Adrenal gland (tissue), 12 donors: ENCODE results near the gene CAMK1D. TPM values are rescaled to one million over a fixed set of nuclear protein-coding genes. Genes with fewer than 3 reads are reported as not detected.

Experiments
- DNase-seq, 7 donors: peaks; one replicate each; pipeline ENCODE4 v3.0.0-alpha.2; 2019 to 2020
- H3K27ac ChIP-seq, 5 donors: fragments of 200-600 bp; sonication (generic) in 4 of 5; 1 replicate in 3 of 5; 2 replicates in 2 of 5; pipeline versions ENCODE4 v1.5.1 to v1.8.0; 2016 to 2020; ENCODE audit warnings: mild to moderate bottlenecking in 1 of 5
- H3K27me3 ChIP-seq: fragments of 200-600 bp; 2 replicates; pipeline ENCODE4 v1.8.0; 2021
- H3K36me3 ChIP-seq, 2 donors: fragments of 200-600 bp; replicated peaks in 1 of 2; 1 replicate in 1 of 2; 2 replicates in 1 of 2; pipeline versions ENCODE4 v1.5.1 to v1.8.0; 2018 to 2022
- H3K4me1 ChIP-seq, 2 donors: fragments of 200-600 bp; replicated peaks in 1 of 2; 1 replicate in 1 of 2; 2 replicates in 1 of 2; pipeline versions ENCODE4 v1.5.1 to v1.8.0; 2018 to 2021
- H3K4me3 ChIP-seq, 4 donors: fragments of 200-600 bp; sonication (generic) in 3 of 4; one replicate each; pipeline ENCODE4 v1.5.1; 2016 to 2018
- H3K9me3 ChIP-seq, 3 donors: fragments of 200-600 bp; sonication (generic) in 1 of 3; replicated peaks in 1 of 3; 1 replicate in 2 of 3; 2 replicates in 1 of 3; pipeline versions ENCODE4 v1.5.1 to v1.8.0; 2016 to 2021
- POLR2A ChIP-seq, 2 donors: fragments of 450-650 bp; IDR thresholded peaks; one replicate each; pipeline ENCODE4 v1.6.1; 2017; ENCODE audit warnings: antibody characterized with exemption in 2 of 2, mild to moderate bottlenecking in 2 of 2, moderate library complexity in 1 of 2
- WGBS, 4 donors: extraction: QIAGEN DNeasy Blood & Tissue Kit in 2 of 4; methylation state at CpG; one replicate each; pipeline versions ENCODE4 v1.1.5 to v1.1.7; 2013 to 2017; 5-methylcytosine and 5-hydroxymethylcytosine counted together
- intact Hi-C, 2 donors: fragments of 100-400 bp; cut with DNase I; formaldehyde crosslinking; loops; one replicate each; pipeline versions ENCODE4 v1.14.1 to v1.15.0; 2022 to 2023
- polyA plus RNA-seq, 3 donors: library from polyadenylated mRNA; stranded (reverse); fragments of 200-250 nt in 2 of 3; fragments of 350-450 nt in 1 of 3; fragmentation: Illumina TruSeq in 1 of 3; extraction: RNeasy Lipid Tissue Mini Kit (QIAGEN cat#74804) in 1 of 3; gene quantifications; one replicate each; pipeline ENCODE4 v1.2.3, GENCODE V29; 2013 to 2014
- total RNA-seq, 9 donors: library from RNA; depleted of rRNA in 4 of 9; stranded (reverse); fragments of >200 nt in 4 of 9; fragments of 120-200 nt in 1 of 9; fragmentation: NEBNext Ultra II Directional in 1 of 9; extraction: Animal tissue kit (Norgen Biotek cat#: 25700) in 1 of 9; gene quantifications; one replicate each; pipeline versions ENCODE4 v1.1.0 to v1.2.4, GENCODE V29; 2013 to 2023
- TF ChIP-seq, protein P1 (sequence below), 6 experiments: fragments of 450-650 bp in 4 of 6; fragments of 200-600 bp in 2 of 6; sonication (generic) in 1 of 6; IDR thresholded peaks; 1 replicate in 5 of 6; 2 replicates in 1 of 6; pipeline versions ENCODE4 v1.5.1 to v1.8.0; 2016 to 2021; ENCODE audit warnings: antibody characterized with exemption in 6 of 6, mild to moderate bottlenecking in 2 of 6, moderate library complexity in 1 of 6
- donor health status: healthy with polysubstance abuse.
- donor health status: Bipolar disorder and iron deficiency.
- donor health status: DM: yes; HTN: yes; CAD: no.
- donor health status: DM: no; HTN: no; CAD: no.
- donor health status: DM: no; HTN: no; CAD: no.
- donor health status: DM: yes; HTN: yes; CAD: no.

The CAMK1D gene
- total and polyA plus RNA-seq, 12 donors: 2.3 to 9.4 (median 6.5) TPM

DNA sequence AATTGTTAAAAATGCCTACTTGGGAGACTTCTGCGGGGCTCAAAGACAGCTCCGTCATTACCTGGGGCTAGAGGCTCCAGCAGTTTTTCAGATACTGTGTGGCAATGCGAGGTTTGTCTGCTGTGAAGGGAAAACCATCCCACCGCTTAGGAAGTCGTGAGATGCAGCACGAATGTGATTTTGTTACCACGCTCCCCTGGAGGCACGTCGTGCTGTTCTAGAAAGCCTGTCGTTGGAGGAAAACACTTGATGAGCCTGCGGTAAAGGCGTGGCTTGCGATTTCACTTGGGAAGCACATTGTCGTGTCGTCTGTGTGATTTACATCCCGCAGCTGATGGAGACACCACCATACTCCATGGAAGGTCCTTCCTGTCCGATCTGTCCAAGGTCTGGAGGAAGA lies 39.3 kb downstream of the CAMK1D start:
- WGBS, 4 donors: 84 to 98% (median 88%) methylated on average over 10 to 17 of the region's 17 CpGs
- no peak for TF ChIP-seq POLR2A (IDR thresholded peaks at IDR 0.05)

DNA sequence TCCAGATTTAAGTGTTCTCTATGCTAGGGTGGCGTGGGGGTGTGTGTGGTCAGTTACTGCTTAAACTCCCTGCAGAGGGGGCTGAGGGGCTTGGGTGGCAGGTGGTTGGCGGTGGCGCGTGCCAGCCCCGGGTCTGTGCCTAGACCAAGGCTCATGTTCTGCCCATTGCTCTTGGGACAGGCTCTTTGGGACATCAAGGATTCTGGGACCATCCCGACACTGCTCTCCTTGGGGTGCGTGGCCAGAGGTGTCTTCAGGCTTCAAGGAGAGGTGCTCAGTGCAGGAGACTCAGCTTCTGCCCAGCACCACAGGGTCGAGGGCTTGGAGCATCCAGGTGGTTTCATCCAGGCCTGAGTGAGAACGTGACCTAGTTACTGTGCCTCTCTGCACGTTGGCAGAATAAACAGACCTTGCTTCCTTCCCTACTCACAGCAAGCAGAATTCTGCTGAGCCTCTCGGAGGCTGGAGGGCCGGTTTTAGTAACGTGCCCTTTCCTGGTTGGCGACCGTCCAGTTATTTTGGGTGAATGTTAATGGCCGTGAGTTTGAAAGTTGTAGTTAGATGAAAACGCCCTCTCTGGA lies 39.9 kb downstream of the CAMK1D start:
- no peak overlapping the region for H3K4me3 ChIP-seq
- TF ChIP-seq POLR2A (IDR thresholded peaks at IDR 0.05): no peak
- TF ChIP-seq, protein P1, sequence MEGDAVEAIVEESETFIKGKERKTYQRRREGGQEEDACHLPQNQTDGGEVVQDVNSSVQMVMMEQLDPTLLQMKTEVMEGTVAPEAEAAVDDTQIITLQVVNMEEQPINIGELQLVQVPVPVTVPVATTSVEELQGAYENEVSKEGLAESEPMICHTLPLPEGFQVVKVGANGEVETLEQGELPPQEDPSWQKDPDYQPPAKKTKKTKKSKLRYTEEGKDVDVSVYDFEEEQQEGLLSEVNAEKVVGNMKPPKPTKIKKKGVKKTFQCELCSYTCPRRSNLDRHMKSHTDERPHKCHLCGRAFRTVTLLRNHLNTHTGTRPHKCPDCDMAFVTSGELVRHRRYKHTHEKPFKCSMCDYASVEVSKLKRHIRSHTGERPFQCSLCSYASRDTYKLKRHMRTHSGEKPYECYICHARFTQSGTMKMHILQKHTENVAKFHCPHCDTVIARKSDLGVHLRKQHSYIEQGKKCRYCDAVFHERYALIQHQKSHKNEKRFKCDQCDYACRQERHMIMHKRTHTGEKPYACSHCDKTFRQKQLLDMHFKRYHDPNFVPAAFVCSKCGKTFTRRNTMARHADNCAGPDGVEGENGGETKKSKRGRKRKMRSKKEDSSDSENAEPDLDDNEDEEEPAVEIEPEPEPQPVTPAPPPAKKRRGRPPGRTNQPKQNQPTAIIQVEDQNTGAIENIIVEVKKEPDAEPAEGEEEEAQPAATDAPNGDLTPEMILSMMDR (IDR thresholded peaks at IDR 0.05): no peak
- WGBS, 4 donors: 40 to 57% (median 43%) methylated on average over 11 to 17 of the region's 17 CpGs
- H3K27ac ChIP-seq: peak overlapping the region in 1 of 5 donors; percentile 20
- intact Hi-C loops: no loop called here
- H3K4me1 ChIP-seq: peaks cover 0 to 5% of the 10 kb centered on the region in 2 donors
- peak in 6 of 7 donors; percentile 24 to 56 (median 40) for DNase-seq
- no peaks in the 10 kb centered on the region for H3K27me3 ChIP-seq
- no peaks in the 10 kb centered on the region for H3K36me3 ChIP-seq
- H3K9me3 ChIP-seq: no peaks in the 10 kb centered on the region

More for the DNA sequence above, 39.3 kb downstream of the CAMK1D start:
- Histone ChIP-seq H3K4me3 (no peak overlapping the region), H3K36me3 (no peaks in the 10 kb centered on the region), H3K27ac (no peak overlapping the region), H3K4me1 (peaks cover 0 to 5% of the 10 kb centered on the region in 2 donors), H3K27me3 (no peaks in the 10 kb centered on the region), H3K9me3 (no peaks in the 10 kb centered on the region)
- DNase-seq: peak in 1 of 7 donors; percentile 46
- intact Hi-C loops: no loop called here

DNA sequence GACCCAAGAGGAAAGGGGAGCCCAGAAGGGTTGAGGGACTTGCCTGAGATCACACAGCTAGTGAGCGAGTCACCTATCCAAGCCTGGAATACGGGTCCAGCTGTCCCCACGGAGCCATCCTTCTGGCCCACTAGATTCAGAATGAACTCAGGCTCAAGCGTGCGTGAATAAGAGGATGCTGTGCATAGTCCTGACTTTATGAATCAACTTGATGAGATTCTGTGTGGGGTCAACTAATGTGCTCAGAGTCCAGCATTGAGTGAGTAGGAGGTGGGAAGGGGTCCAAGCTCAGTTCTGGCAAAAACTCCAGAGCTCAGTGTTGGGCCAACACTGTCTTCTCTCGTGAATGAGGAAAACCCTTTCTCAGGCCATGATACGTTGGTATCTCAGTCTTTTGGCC lies 41.4 kb downstream of the CAMK1D start:
- Histone ChIP-seq H3K9me3 (no peaks in the 10 kb centered on the region), H3K27me3 (no peaks in the 10 kb centered on the region), H3K4me3 (no peak overlapping the region), H3K4me1 (peaks cover 0 to 5% of the 10 kb centered on the region in 2 donors), H3K36me3 (no peaks in the 10 kb centered on the region), H3K27ac (peak overlapping the region in 1 of 5 donors; percentile 10)
- DNase-seq: peak in 2 of 7 donors; percentile 15 to 55
- 73 to 80% (median 77%) methylated on average over 7 of the region's 7 CpGs for WGBS, 4 donors
- intact Hi-C loops: no loop called here
- TF ChIP-seq, protein P1 (IDR thresholded peaks at IDR 0.05): no peak
- TF ChIP-seq POLR2A (IDR thresholded peaks at IDR 0.05): no peak

DNA sequence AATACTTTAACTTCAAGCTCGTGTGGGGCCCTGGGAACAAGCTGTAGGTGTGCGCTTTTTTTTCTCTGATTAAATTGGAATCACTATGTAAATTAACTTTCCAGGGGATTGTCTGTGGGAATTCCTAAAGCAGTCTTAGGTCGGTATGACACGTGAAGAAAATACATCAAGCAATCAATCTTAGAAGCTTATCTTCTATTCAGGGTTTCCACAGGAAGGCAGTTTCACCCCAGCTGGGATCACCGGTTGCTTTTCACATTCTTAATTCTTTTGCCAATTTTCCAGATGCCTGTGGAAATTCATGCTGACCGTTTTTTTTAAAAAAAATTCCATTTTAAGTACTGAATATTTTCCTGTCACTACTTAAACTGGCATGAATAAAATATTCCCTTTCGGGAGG lies 41.9 kb downstream of the CAMK1D start:
- no peak for TF ChIP-seq POLR2A (IDR thresholded peaks at IDR 0.05)
- TF ChIP-seq, protein P1 (IDR thresholded peaks at IDR 0.05): no peak

DNA sequence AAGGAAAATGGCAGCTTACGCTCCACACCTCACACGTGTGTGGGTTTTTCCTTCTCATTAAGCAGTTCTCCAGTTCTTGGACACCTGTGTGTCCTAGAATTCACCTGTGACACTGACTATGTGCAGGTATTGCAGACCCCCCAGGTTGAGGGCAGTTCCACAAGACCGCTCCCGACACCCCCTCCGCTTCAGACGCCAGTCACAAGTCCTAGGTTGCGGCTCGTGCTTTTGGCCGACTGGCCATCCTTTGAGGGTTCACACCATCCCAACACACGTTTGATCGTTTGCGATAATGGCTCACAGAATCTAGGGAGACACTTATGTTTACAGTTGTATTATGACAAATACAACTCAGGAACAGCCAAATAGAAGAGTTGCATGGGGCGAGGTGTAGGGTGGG lies 44.5 kb downstream of the CAMK1D start:
- intact Hi-C loops: no loop called here
- H3K4me3 ChIP-seq: no peak overlapping the region
- H3K36me3 ChIP-seq: no peaks in the 10 kb centered on the region
- 95% methylated on average over 13 of the region's 13 CpGs for WGBS, 4 donors
- DNase-seq: peak in 1 of 7 donors; percentile 40
- H3K27me3 ChIP-seq: no peaks in the 10 kb centered on the region
- peaks cover 0 to 5% of the 10 kb centered on the region in 2 donors for H3K4me1 ChIP-seq
- no peak overlapping the region for H3K27ac ChIP-seq
- H3K9me3 ChIP-seq: no peaks in the 10 kb centered on the region
- TF ChIP-seq, protein P1 (IDR thresholded peaks at IDR 0.05): no peak
- TF ChIP-seq POLR2A (IDR thresholded peaks at IDR 0.05): no peak

More for the DNA sequence above, 41.9 kb downstream of the CAMK1D start:
- no peaks in the 10 kb centered on the region for H3K27me3 ChIP-seq
- peaks cover 0 to 5% of the 10 kb centered on the region in 2 donors for H3K4me1 ChIP-seq
- intact Hi-C loops: no loop called here
- DNase-seq: peak in 1 of 7 donors; percentile 30
- no peaks in the 10 kb centered on the region for H3K9me3 ChIP-seq
- no peak overlapping the region for H3K27ac ChIP-seq
- H3K4me3 ChIP-seq: no peak overlapping the region
- no peaks in the 10 kb centered on the region for H3K36me3 ChIP-seq
- 34 to 45% (median 36%) methylated on average over 7 of the region's 7 CpGs for WGBS, 4 donors
